HCT116 (cell line): ENCODE results near the gene SBNO2. TPM values are rescaled to one million over a fixed set of nuclear protein-coding genes. Genes with fewer than 3 reads are reported as not detected.

Experiments used
- ATAC-seq: fragments of 200-7000 bp; cut with Tn5 transposase; 2 replicates; pipeline ENCODE4 v1.9.1; 2020; ENCODE audit warnings: mild to moderate bottlenecking, moderate library complexity
- BruUV-seq: library from RNA; stranded (reverse); fragments of 400-500 nt; replicated peaks from 2 replicates; lab custom pipeline; 2021; lab: Mats Ljungman, UMichigan
- CTCF ChIA-PET: fragments of 300-600 bp; sonication (Branson Sonifier 250); formaldehyde crosslinking; loops from one replicate; lab custom pipeline; 2021; ENCODE audit warnings: antibody characterized with exemption; lab: Charles Lee
- POLR2A ChIA-PET: fragments of 300-600, 350-600 bp; sonication (Branson Sonifier 250); formaldehyde crosslinking; loops from one replicate; lab custom pipeline; 2021; ENCODE audit warnings: antibody characterized with exemption; lab: Charles Lee
- RAD21 ChIA-PET, 2 experiments: fragments of 300-600 bp; sonication (Branson Sonifier 250); formaldehyde crosslinking; loops; one replicate each; lab custom pipeline; 2023; ENCODE audit warnings: low total read pairs in 2 of 2; ENCODE audit not compliant: uncharacterized antibody in 2 of 2, unreplicated experiment in 2 of 2, low non-redundant PET in 1 of 2; lab: Charles Lee
- DNase-seq: peaks from one replicate; pipeline ENCODE4 v3.0.0-alpha.2; 2010; ENCODE audit warnings: low read depth, low spot score
- H2AFZ ChIP-seq: fragments of 200-600 bp; shearing (Covaris generic), sonication (generic); 2 replicates; pipeline ENCODE4 v1.6.1; 2017; ENCODE audit warnings: low read depth, mixed run types, mixed read lengths, antibody characterized with exemption, low read length; ENCODE audit not compliant: poor library complexity, severe bottlenecking
- H3K27ac ChIP-seq: 2 replicates; pipeline ENCODE4 v1.5.1; 2012; ENCODE audit warnings: low read depth, low read length
- H3K27me3 ChIP-seq: fragments of 200-600 bp; sonication (generic); 2 replicates; pipeline ENCODE4 v1.6.1; 2016; ENCODE audit warnings: mixed run types, low read length, mixed read lengths; ENCODE audit not compliant: insufficient read depth
- H3K36me3 ChIP-seq, 2 experiments: fragments of 200-500 bp in 1 of 2; fragments of 200-600 bp in 1 of 2; sonication (Bioruptor generic) in 1 of 2; sonication (generic) in 1 of 2; 2 replicates each; pipeline versions ENCODE4 v1.5.1 to v1.6.1; 2014 to 2016; ENCODE audit warnings: low read length in 2 of 2, inconsistent platforms in 1 of 2, mixed read lengths in 1 of 2, mixed run types in 1 of 2; ENCODE audit not compliant: insufficient read depth in 2 of 2, control insufficient read depth in 1 of 2
- H3K4me1 ChIP-seq, 2 experiments: fragments of 200-600 bp in 1 of 2; sonication (generic) in 1 of 2; 2 replicates each; pipeline versions ENCODE4 v1.5.1 to v1.6.1; 2012 to 2017; ENCODE audit warnings: low read length in 2 of 2, inconsistent platforms in 1 of 2, mild to moderate bottlenecking in 1 of 2, mixed read lengths in 1 of 2, mixed run types in 1 of 2, moderate library complexity in 1 of 2; ENCODE audit not compliant: insufficient read depth in 2 of 2, control insufficient read depth in 1 of 2
- H3K4me2 ChIP-seq: fragments of 200-600 bp; sonication (generic); 2 replicates; pipeline ENCODE4 v1.6.1; 2017; ENCODE audit warnings: mixed run types, low read length, mixed read lengths
- H3K4me3 ChIP-seq, 2 experiments: fragments of 200-600 bp in 1 of 2; sonication (generic) in 1 of 2; replicated peaks in 1 of 2; 2 replicates each; pipeline ENCODE4 v1.5.1; 2011 to 2016; ENCODE audit warnings: low read length in 2 of 2, control low read depth in 1 of 2, low read depth in 1 of 2, mild to moderate bottlenecking in 1 of 2, mixed read lengths in 1 of 2, mixed run types in 1 of 2
- H3K79me2 ChIP-seq: fragments of 200-600 bp; sonication (generic); 2 replicates; pipeline ENCODE4 v1.6.1; 2017; ENCODE audit warnings: mild to moderate bottlenecking, mixed run types, low read length, moderate library complexity, mixed read lengths; ENCODE audit not compliant: insufficient read depth
- H3K9ac ChIP-seq: fragments of 200-600 bp; sonication (generic); 2 replicates; pipeline ENCODE4 v1.6.1; 2016; ENCODE audit warnings: low read length, mixed read lengths
- H3K9me2 ChIP-seq: fragments of 200-600 bp; sonication (generic), shearing (Covaris generic); 2 replicates; pipeline ENCODE4 v1.6.1; 2017; ENCODE audit warnings: mixed run types, mild to moderate bottlenecking, moderate library complexity; ENCODE audit not compliant: insufficient read depth
- H3K9me3 ChIP-seq, 2 experiments: fragments of 200-500 bp in 1 of 2; fragments of 200-600 bp in 1 of 2; sonication (Bioruptor generic) in 1 of 2; sonication (generic) in 1 of 2; 2 replicates each; pipeline ENCODE4 v1.6.1; 2014 to 2017; ENCODE audit warnings: low read length in 2 of 2, mixed read lengths in 2 of 2, inconsistent platforms in 1 of 2, low read depth in 1 of 2, mild to moderate bottlenecking in 1 of 2, mixed run types in 1 of 2, moderate library complexity in 1 of 2; ENCODE audit not compliant: control insufficient read depth in 1 of 2, insufficient read depth in 1 of 2
- H4K20me1 ChIP-seq: fragments of 200-600 bp; sonication (generic), shearing (Covaris generic); 2 replicates; pipeline ENCODE4 v1.6.1; 2017; ENCODE audit warnings: mixed run types, mild to moderate bottlenecking, moderate library complexity; ENCODE audit not compliant: insufficient read depth
- CEBPB ChIP-seq: IDR thresholded peaks from 2 replicates; pipeline ENCODE4 v1.6.1; 2012; ENCODE audit warnings: low read depth
- EZH2 ChIP-seq: fragments of 200-600 bp; sonication (generic); IDR thresholded peaks from 2 replicates; pipeline ENCODE4 v1.6.1; 2017; ENCODE audit warnings: antibody characterized with exemption, mixed run types
- EZH2phosphoT487 ChIP-seq: fragments of 200-600 bp; IDR thresholded peaks from 2 replicates; pipeline ENCODE4 v1.6.1; 2018; ENCODE audit warnings: antibody characterized with exemption, borderline replicate concordance
- FOSL1 ChIP-seq: IDR thresholded peaks from 2 replicates; pipeline ENCODE4 v1.6.1; 2012; ENCODE audit warnings: low read depth
- POLR2A ChIP-seq: IDR thresholded peaks from 2 replicates; pipeline ENCODE4 v1.7.0; 2011; ENCODE audit warnings: borderline replicate concordance; ENCODE audit not compliant: insufficient read depth, insufficient read length; ENCODE audit errors: extremely low read depth
- POLR2AphosphoS5 ChIP-seq: IDR thresholded peaks from 2 replicates; pipeline ENCODE4 v1.6.1; 2011; ENCODE audit warnings: mild to moderate bottlenecking, low read depth, low read length, moderate library complexity
- RAD21 ChIP-seq: IDR thresholded peaks from 2 replicates; pipeline ENCODE4 v1.6.1; 2012; ENCODE audit warnings: low read depth, mild to moderate bottlenecking
- SIN3A ChIP-seq: IDR thresholded peaks from 2 replicates; pipeline ENCODE4 v1.6.1; 2012; ENCODE audit warnings: low read depth
- SP1 ChIP-seq: IDR thresholded peaks from 2 replicates; pipeline ENCODE4 v1.6.1; 2012; ENCODE audit warnings: low read depth
- SRF ChIP-seq: IDR thresholded peaks from 2 replicates; pipeline ENCODE4 v1.6.1; 2012; ENCODE audit warnings: low read depth
- TCF7L2 ChIP-seq: IDR thresholded peaks from 2 replicates; pipeline ENCODE4 v1.7.0; 2011; ENCODE audit warnings: borderline replicate concordance, inconsistent platforms; ENCODE audit not compliant: insufficient read depth, insufficient read length; ENCODE audit errors: extremely low read depth
- YY1 ChIP-seq: IDR thresholded peaks from 2 replicates; pipeline ENCODE4 v1.6.1; 2011; ENCODE audit warnings: low read length, low read depth, moderate library complexity, mild to moderate bottlenecking; ENCODE audit not compliant: insufficient replicate concordance; ENCODE audit errors: extremely low read depth
- ZFX ChIP-seq: fragments of 450-650 bp; IDR thresholded peaks from 2 replicates; pipeline ENCODE4 v1.6.1; 2017
- ZNF274 ChIP-seq: fragments of 200-500 bp; sonication (Bioruptor generic); IDR thresholded peaks from 2 replicates; pipeline ENCODE4 v1.6.1; 2014; ENCODE audit warnings: mild to moderate bottlenecking, low read depth, low read length, inconsistent platforms
- intact Hi-C: fragments of 100-400 bp; cut with micrococcal nuclease; formaldehyde crosslinking; loops from 2 replicates; pipeline ENCODE4 v1.10.0; 2022
- total RNA-seq: library from RNA; stranded (reverse); gene quantifications from one replicate; pipeline ENCODE4 v1.2.1, GENCODE V29; 2021; ENCODE audit not compliant: unreplicated experiment
- TF ChIP-seq, protein P1 (sequence below): IDR thresholded peaks from 2 replicates; pipeline ENCODE4 v1.6.1; 2012; ENCODE audit warnings: low read depth
- TF ChIP-seq, protein P2 (sequence below): IDR thresholded peaks from 2 replicates; pipeline ENCODE4 v1.6.1; 2011; ENCODE audit warnings: mild to moderate bottlenecking, low read length, moderate library complexity; ENCODE audit not compliant: insufficient replicate concordance; ENCODE audit errors: extremely low read depth

Gene SBNO2
- total RNA-seq, 1 experiment from 2014 or later: 66.4 TPM

DNA sequence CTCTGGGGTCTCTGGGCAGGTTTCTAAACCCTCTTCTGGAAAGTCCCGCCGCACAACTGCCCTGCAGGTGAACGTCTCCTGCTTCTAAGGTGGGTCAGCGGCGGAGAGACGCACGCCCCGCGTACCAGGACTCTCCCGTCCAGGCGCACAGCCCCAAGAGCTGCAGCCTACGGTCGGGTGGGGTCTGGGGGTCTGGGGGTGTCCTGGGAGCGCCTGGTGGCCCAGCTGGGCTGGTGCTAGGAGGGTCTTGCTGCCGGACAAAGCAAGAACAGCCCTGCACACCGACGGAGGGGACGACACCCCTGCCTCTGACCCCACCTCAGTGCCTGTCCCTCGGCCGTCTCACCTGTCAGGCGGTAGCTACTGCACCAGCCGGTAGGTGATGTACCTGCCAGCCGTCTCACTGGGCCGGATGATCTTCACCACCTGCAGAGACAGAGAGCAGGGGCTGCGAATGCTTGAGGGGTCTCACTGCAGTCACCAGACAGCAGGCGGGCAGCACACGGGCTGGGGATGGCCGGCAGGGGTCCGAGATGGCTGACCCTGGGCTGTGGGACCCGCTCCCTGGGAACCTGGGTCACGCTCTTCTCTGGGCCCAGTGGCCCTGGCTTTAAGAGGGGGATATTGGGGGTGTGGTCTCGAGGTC lies 84.8 kb downstream of the SBNO2 start:
- Histone ChIP-seq H3K4me1 (peaks cover 7 to 10% of the 10 kb centered on the region in 2 experiments; a peak in 3 of 4 replicates), H3K27ac (peak overlapping the region; percentile 10; the same call in 1 of the 2 replicates), H3K27me3 (no peaks in the 10 kb centered on the region), H3K9ac (no peak overlapping the region), H3K4me2 (no peak overlapping the region), H3K4me3 (no peak overlapping the region), H4K20me1 (no peaks in the 10 kb centered on the region; the same call in 1 of the 2 replicates), H3K9me2 (no peaks in the 10 kb centered on the region), H2AFZ (no peak overlapping the region), H3K36me3 (peaks cover 24 to 52% of the 10 kb centered on the region in 2 experiments; a peak in 3 of 4 replicates), H3K79me2 (peaks cover 37% of the 10 kb centered on the region), H3K9me3 (no peaks in the 10 kb centered on the region)
- DNase-seq (no peak), ATAC-seq (no peak)
- BruUV-seq: no TSS peak
- intact Hi-C loops: no loop called here
- TF ChIP-seq CEBPB (no peak), ZFX (no peak), SRF (no peak), ZNF274 (no peak), RAD21 (no peak), YY1 (no peak), FOSL1 (no peak), EZH2phosphoT487 (no peak), EZH2 (no peak), TCF7L2 (no peak), POLR2A (no peak), SP1 (no peak), SIN3A (no peak), POLR2AphosphoS5 (no peak)
- TF ChIP-seq, protein P1, sequence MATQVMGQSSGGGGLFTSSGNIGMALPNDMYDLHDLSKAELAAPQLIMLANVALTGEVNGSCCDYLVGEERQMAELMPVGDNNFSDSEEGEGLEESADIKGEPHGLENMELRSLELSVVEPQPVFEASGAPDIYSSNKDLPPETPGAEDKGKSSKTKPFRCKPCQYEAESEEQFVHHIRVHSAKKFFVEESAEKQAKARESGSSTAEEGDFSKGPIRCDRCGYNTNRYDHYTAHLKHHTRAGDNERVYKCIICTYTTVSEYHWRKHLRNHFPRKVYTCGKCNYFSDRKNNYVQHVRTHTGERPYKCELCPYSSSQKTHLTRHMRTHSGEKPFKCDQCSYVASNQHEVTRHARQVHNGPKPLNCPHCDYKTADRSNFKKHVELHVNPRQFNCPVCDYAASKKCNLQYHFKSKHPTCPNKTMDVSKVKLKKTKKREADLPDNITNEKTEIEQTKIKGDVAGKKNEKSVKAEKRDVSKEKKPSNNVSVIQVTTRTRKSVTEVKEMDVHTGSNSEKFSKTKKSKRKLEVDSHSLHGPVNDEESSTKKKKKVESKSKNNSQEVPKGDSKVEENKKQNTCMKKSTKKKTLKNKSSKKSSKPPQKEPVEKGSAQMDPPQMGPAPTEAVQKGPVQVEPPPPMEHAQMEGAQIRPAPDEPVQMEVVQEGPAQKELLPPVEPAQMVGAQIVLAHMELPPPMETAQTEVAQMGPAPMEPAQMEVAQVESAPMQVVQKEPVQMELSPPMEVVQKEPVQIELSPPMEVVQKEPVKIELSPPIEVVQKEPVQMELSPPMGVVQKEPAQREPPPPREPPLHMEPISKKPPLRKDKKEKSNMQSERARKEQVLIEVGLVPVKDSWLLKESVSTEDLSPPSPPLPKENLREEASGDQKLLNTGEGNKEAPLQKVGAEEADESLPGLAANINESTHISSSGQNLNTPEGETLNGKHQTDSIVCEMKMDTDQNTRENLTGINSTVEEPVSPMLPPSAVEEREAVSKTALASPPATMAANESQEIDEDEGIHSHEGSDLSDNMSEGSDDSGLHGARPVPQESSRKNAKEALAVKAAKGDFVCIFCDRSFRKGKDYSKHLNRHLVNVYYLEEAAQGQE: no peak
- TF ChIP-seq, protein P2, sequence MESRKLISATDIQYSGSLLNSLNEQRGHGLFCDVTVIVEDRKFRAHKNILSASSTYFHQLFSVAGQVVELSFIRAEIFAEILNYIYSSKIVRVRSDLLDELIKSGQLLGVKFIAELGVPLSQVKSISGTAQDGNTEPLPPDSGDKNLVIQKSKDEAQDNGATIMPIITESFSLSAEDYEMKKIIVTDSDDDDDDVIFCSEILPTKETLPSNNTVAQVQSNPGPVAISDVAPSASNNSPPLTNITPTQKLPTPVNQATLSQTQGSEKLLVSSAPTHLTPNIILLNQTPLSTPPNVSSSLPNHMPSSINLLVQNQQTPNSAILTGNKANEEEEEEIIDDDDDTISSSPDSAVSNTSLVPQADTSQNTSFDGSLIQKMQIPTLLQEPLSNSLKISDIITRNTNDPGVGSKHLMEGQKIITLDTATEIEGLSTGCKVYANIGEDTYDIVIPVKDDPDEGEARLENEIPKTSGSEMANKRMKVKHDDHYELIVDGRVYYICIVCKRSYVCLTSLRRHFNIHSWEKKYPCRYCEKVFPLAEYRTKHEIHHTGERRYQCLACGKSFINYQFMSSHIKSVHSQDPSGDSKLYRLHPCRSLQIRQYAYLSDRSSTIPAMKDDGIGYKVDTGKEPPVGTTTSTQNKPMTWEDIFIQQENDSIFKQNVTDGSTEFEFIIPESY: no peak
- ChIA-PET POLR2A (interaction anchor here (1.1 kb wide), 1 partner anchor 25 kb away, joined by 3 read pairs; no protein-coding TSS in a partner anchor), RAD21 (no interaction called here), CTCF (no interaction called here)
